Measurements from ENCODE around the gene POLR2E.

DNA sequence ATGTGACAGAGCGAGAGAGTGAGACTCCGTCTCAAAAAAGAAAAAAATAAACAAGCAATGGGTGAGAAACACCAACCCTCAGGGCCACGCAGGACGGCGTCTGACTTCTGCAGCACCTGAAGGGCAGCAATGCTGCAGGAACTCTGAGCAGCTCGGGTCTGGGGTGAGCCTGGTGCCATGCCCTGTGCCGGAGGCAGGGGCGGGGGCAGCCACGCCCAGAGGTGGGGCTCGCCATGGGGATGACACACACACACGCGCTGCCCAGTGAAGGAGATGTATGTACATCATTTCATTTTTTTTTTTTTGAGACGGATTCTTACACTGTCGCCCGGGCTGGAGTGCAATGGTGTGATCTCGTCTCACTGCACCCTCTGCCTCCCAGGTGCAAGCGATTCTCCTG, 32.9 kb upstream of the POLR2E start:
- no peak for TF ChIP-seq CTCF (IDR thresholded peaks at IDR 0.05 in 2 of 3, conservative IDR thresholded peaks at IDR 0.05 in 1 of 3; ENCODE audit: control insufficient read depth in 2 of 3, extremely low read depth in 1 of 3, insufficient read depth in 1 of 3, low read depth in 3 of 3, low read length in 3 of 3)
- TF ChIP-seq CBX5 (IDR thresholded peaks at IDR 0.05; ENCODE audit: low read depth), result no peak
- TF ChIP-seq, protein P1, sequence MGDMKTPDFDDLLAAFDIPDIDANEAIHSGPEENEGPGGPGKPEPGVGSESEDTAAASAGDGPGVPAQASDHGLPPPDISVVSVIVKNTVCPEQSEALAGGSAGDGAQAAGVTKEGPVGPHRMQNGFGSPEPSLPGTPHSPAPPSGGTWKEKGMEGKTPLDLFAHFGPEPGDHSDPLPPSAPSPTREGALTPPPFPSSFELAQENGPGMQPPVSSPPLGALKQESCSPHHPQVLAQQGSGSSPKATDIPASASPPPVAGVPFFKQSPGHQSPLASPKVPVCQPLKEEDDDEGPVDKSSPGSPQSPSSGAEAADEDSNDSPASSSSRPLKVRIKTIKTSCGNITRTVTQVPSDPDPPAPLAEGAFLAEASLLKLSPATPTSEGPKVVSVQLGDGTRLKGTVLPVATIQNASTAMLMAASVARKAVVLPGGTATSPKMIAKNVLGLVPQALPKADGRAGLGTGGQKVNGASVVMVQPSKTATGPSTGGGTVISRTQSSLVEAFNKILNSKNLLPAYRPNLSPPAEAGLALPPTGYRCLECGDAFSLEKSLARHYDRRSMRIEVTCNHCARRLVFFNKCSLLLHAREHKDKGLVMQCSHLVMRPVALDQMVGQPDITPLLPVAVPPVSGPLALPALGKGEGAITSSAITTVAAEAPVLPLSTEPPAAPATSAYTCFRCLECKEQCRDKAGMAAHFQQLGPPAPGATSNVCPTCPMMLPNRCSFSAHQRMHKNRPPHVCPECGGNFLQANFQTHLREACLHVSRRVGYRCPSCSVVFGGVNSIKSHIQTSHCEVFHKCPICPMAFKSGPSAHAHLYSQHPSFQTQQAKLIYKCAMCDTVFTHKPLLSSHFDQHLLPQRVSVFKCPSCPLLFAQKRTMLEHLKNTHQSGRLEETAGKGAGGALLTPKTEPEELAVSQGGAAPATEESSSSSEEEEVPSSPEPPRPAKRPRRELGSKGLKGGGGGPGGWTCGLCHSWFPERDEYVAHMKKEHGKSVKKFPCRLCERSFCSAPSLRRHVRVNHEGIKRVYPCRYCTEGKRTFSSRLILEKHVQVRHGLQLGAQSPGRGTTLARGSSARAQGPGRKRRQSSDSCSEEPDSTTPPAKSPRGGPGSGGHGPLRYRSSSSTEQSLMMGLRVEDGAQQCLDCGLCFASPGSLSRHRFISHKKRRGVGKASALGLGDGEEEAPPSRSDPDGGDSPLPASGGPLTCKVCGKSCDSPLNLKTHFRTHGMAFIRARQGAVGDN (IDR thresholded peaks at IDR 0.05), result no peak
- TF ChIP-seq BRCA1 (IDR thresholded peaks at IDR 0.05; ENCODE audit: low read depth, low read length), result no peak
- no peak for TF ChIP-seq HDGF (IDR thresholded peaks at IDR 0.05)
- TF ChIP-seq USF1 (IDR thresholded peaks at IDR 0.05; ENCODE audit: borderline replicate concordance, extremely low read length, insufficient read depth, low read depth, low read length), result no peak
- no peak for TF ChIP-seq CREB1 (IDR thresholded peaks at IDR 0.05; ENCODE audit: low read depth)
- TF ChIP-seq DPF2 (IDR thresholded peaks at IDR 0.05), result no peak

All from GM12878 (cell line).